Large intestine (tissue), 3 donors: Measurements from ENCODE around the gene JAG2. TPM values are rescaled to one million over a fixed set of nuclear protein-coding genes. Genes with fewer than 3 reads are reported as not detected.

ENCODE experiments used
- DNase-seq, 2 donors: peaks; one replicate each; pipeline versions ENCODE4 v3.0.0 to v3.0.0-alpha.2; 2013
- H3K27ac ChIP-seq: one replicate; pipeline ENCODE4 v1.5.1; 2013; ENCODE audit warnings: low read length
- H3K27me3 ChIP-seq: 2 replicates; pipeline ENCODE4 v1.6.1; 2013; ENCODE audit warnings: low read length; ENCODE audit not compliant: control insufficient read depth, insufficient read depth
- H3K36me3 ChIP-seq: 2 replicates; pipeline ENCODE4 v1.6.1; 2013; ENCODE audit warnings: low read length; ENCODE audit not compliant: control insufficient read depth, insufficient read depth
- H3K4me1 ChIP-seq: one replicate; pipeline ENCODE4 v1.6.1; 2013; ENCODE audit warnings: low read length; ENCODE audit not compliant: control insufficient read depth, insufficient read depth
- H3K4me3 ChIP-seq: one replicate; pipeline ENCODE4 v1.5.1; 2013; ENCODE audit warnings: low read length
- H3K9me3 ChIP-seq: one replicate; pipeline ENCODE4 v1.6.1; 2013; ENCODE audit warnings: mild to moderate bottlenecking, low read depth, low read length, moderate library complexity; ENCODE audit not compliant: control insufficient read depth
- WGBS: methylation state at CpG from one replicate; pipeline ENCODE4 v1.1.5; 2013; ENCODE audit warnings: low lambda C conversion rate; ENCODE audit not compliant: insufficient coverage; 5-methylcytosine and 5-hydroxymethylcytosine counted together
- polyA plus RNA-seq: library from polyadenylated mRNA; unstranded; fragments of 120-200 nt; gene quantifications from one replicate; pipeline ENCODE4 v1.2.1, GENCODE V29; 2013

Gene JAG2
- polyA plus RNA-seq, 1 donor: 11.0 TPM

GRCh38 chr14:105156414-105157375 is 11.9 kb downstream of the JAG2 start:
- no CpG with 5 or more reads among the region's 31 CpGs for WGBS
- Histone ChIP-seq H3K4me1 (no peaks in the 10 kb centered on the region), H3K36me3 (no peaks in the 10 kb centered on the region), H3K27ac (no peak overlapping the region), H3K27me3 (no peaks in the 10 kb centered on the region), H3K9me3 (no peaks in the 10 kb centered on the region), H3K4me3 (no peak overlapping the region)
- DNase-seq: no peak

GRCh38 chr14:105155681-105156413 is 12.7 kb downstream of the JAG2 start:
- H3K27ac ChIP-seq: no peak overlapping the region
- no peaks in the 10 kb centered on the region for H3K36me3 ChIP-seq
- no peaks in the 10 kb centered on the region for H3K4me1 ChIP-seq
- no peak overlapping the region for H3K4me3 ChIP-seq
- no peaks in the 10 kb centered on the region for H3K9me3 ChIP-seq
- no peaks in the 10 kb centered on the region for H3K27me3 ChIP-seq
- no CpG with 5 or more reads among the region's 48 CpGs for WGBS
- no peak for DNase-seq

GRCh38 chr14:105155071-105155651 is 13.4 kb downstream of the JAG2 start:
- H3K27me3 ChIP-seq: no peaks in the 10 kb centered on the region
- H3K4me3 ChIP-seq: no peak overlapping the region
- no peak for DNase-seq
- no peaks in the 10 kb centered on the region for H3K4me1 ChIP-seq
- no CpG with 5 or more reads among the region's 24 CpGs for WGBS
- no peak overlapping the region for H3K27ac ChIP-seq
- no peaks in the 10 kb centered on the region for H3K36me3 ChIP-seq
- H3K9me3 ChIP-seq: no peaks in the 10 kb centered on the region

GRCh38 chr14:105154476-105154871 is 14.1 kb downstream of the JAG2 start:
- WGBS: no CpG with 5 or more reads among the region's 12 CpGs
- Histone ChIP-seq H3K4me3 (no peak overlapping the region), H3K27ac (no peak overlapping the region), H3K27me3 (no peaks in the 10 kb centered on the region), H3K9me3 (no peaks in the 10 kb centered on the region), H3K36me3 (no peaks in the 10 kb centered on the region), H3K4me1 (no peaks in the 10 kb centered on the region)
- no peak for DNase-seq

- WGBS: no CpG with 5 or more reads among the region's 26 CpGs
- Histone ChIP-seq H3K4me3 (no peak overlapping the region), H3K36me3 (no peaks in the 10 kb centered on the region), H3K27ac (no peak overlapping the region), H3K9me3 (no peaks in the 10 kb centered on the region), H3K4me1 (no peaks in the 10 kb centered on the region), H3K27me3 (no peaks in the 10 kb centered on the region)
- no peak for DNase-seq
Measured at GRCh38 chr14:105153739-105154475, 14.7 kb downstream of the JAG2 start.

- Histone ChIP-seq H3K27ac (no peak overlapping the region), H3K36me3 (no peaks in the 10 kb centered on the region), H3K27me3 (no peaks in the 10 kb centered on the region), H3K4me3 (no peak overlapping the region), H3K9me3 (no peaks in the 10 kb centered on the region), H3K4me1 (no peaks in the 10 kb centered on the region)
- DNase-seq: no peak
- WGBS: no CpG with 5 or more reads among the region's 18 CpGs
Measured at GRCh38 chr14:105153331-105153731, 15.2 kb downstream of the JAG2 start.

- Histone ChIP-seq H3K9me3 (no peaks in the 10 kb centered on the region), H3K27ac (no peak overlapping the region), H3K4me3 (no peak overlapping the region), H3K27me3 (no peaks in the 10 kb centered on the region), H3K36me3 (no peaks in the 10 kb centered on the region), H3K4me1 (no peaks in the 10 kb centered on the region)
- no peak for DNase-seq
- no CpG with 5 or more reads among the region's 14 CpGs for WGBS
Measured at GRCh38 chr14:105152794-105153241, 15.8 kb downstream of the JAG2 start.

GRCh38 chr14:105151838-105152793 is 16.5 kb downstream of the JAG2 start:
- Histone ChIP-seq H3K4me1 (no peaks in the 10 kb centered on the region), H3K4me3 (no peak overlapping the region), H3K27me3 (no peaks in the 10 kb centered on the region), H3K27ac (no peak overlapping the region), H3K9me3 (no peaks in the 10 kb centered on the region), H3K36me3 (no peaks in the 10 kb centered on the region)
- WGBS: no CpG with 5 or more reads among the region's 44 CpGs
- no peak for DNase-seq

- Histone ChIP-seq H3K27ac (no peak overlapping the region), H3K4me3 (no peak overlapping the region), H3K36me3 (no peaks in the 10 kb centered on the region), H3K9me3 (no peaks in the 10 kb centered on the region), H3K4me1 (no peaks in the 10 kb centered on the region), H3K27me3 (no peaks in the 10 kb centered on the region)
- no peak for DNase-seq
- no CpG with 5 or more reads among the region's 37 CpGs for WGBS
Measured at GRCh38 chr14:105151084-105151837, 17.3 kb downstream of the JAG2 start.
